Cardiac septum (tissue), 1 donor: ENCODE data around the gene WFDC11. TPM values are rescaled to one million over a fixed set of nuclear protein-coding genes. Genes with fewer than 3 reads are reported as not detected.

ENCODE experiments used
- DNase-seq: peaks from one replicate; pipeline ENCODE4 v3.0.0-alpha.2; 2020; ENCODE audit warnings: low spot score
- intact Hi-C: fragments of 100-400 bp; cut with DNase I; formaldehyde crosslinking; loops from one replicate; pipeline ENCODE4 v1.14.0; 2022
- microRNA-seq: library from miRNA; unstranded; fragments of <30 nt; microRNA quantifications from one replicate; pipeline ENCODE4 v1.2.0, GENCODE V29; 2020
- total RNA-seq: library from RNA; stranded (reverse); fragmentation: NEBNext Ultra II Directional; extraction: Animal tissue kit (Norgen Biotek cat#: 25700); gene quantifications from one replicate; pipeline ENCODE4 v1.2.1, GENCODE V29; 2021
- donor health status: DM: no; HTN: no; CAD: no.

Gene WFDC11
- total RNA-seq, 1 donor from 2014 or later = not detected

GRCh38 chr20:45630371-45630770 lies 39.7 kb downstream of the WFDC11 start:
- intact Hi-C loops = no loop called here
- DNase-seq = no peak

GRCh38 chr20:45629496-45630100 lies 40.4 kb downstream of the WFDC11 start, which contains the start of gene WFDC10A:
WFDC10A (plus strand) TSS chr20:45629739; CDS start chr20:45629814, 75 bp downstream.
- intact Hi-C loops = no loop called here
- DNase-seq = no peak

- intact Hi-C loops = no loop called here
- DNase-seq = no peak
Measured at GRCh38 chr20:45626540-45626939, 43.5 kb downstream of the WFDC11 start.

- intact Hi-C loops = no loop called here
- DNase-seq = no peak
Measured at GRCh38 chr20:45621593-45621992, 48.4 kb downstream of the WFDC11 start.

- no peak for DNase-seq
- intact Hi-C loops = no loop called here
Measured at GRCh38 chr20:45617591-45617990, 52.4 kb downstream of the WFDC11 start.

GRCh38 chr20:45612314-45612713 lies 57.7 kb downstream of the WFDC11 start:
- intact Hi-C loops = no loop called here
- no peak for DNase-seq

GRCh38 chr20:45611054-45611453 lies 59.0 kb downstream of the WFDC11 start:
- no peak for DNase-seq
- intact Hi-C loops = no loop called here

GRCh38 chr20:45607810-45608209 lies 62.2 kb downstream of the WFDC11 start:
- DNase-seq = no peak
- intact Hi-C loops = no loop called here

Small RNA genes within 50 kb of the gene (microRNA-seq; reads per million reads assigned to microRNA genes)
- gene MIR3617 = not detected

Other genes with a start within 250 kb of the WFDC11 start
- gene WFDC2, start 200.5 kb downstream of the WFDC11 start, total RNA-seq = 1.0 TPM
- not detected for gene SPINT3, start 154.6 kb downstream of the WFDC11 start, total RNA-seq
- gene WFDC6, start 130.8 kb downstream of the WFDC11 start, total RNA-seq = not detected
- gene EPPIN, start 122.8 kb downstream of the WFDC11 start, total RNA-seq = not detected
- not detected for gene WFDC8, start 91.0 kb downstream of the WFDC11 start, total RNA-seq
- gene WFDC10A, start 40.5 kb downstream of the WFDC11 start, total RNA-seq = not detected
- gene WFDC9, start 39.0 kb downstream of the WFDC11 start, total RNA-seq = not detected
- not detected for gene WFDC13, start 31.8 kb upstream of the WFDC11 start, total RNA-seq
- gene WFDC10B, start 34.8 kb upstream of the WFDC11 start, total RNA-seq = not detected
- gene SPINT4, start 52.1 kb upstream of the WFDC11 start, total RNA-seq = not detected
- gene WFDC3, start 121.6 kb upstream of the WFDC11 start, total RNA-seq = 2.0 TPM
- gene DNTTIP1, start 121.7 kb upstream of the WFDC11 start, total RNA-seq = 26.3 TPM
- 0.38 TPM for gene UBE2C, start 142.4 kb upstream of the WFDC11 start, total RNA-seq
- not detected for gene TNNC2, start 157.1 kb upstream of the WFDC11 start, total RNA-seq
- gene SNX21, start 163.6 kb upstream of the WFDC11 start, total RNA-seq = 19.5 TPM
- 24.9 TPM for gene ACOT8, start 187.2 kb upstream of the WFDC11 start, total RNA-seq
- 2.0 TPM for gene ZSWIM3, start 187.4 kb upstream of the WFDC11 start, total RNA-seq
- gene ZSWIM1, start 211.0 kb upstream of the WFDC11 start, total RNA-seq = 6.9 TPM
- gene SPATA25, start 217.4 kb upstream of the WFDC11 start, total RNA-seq = 3.3 TPM
- gene NEURL2, start 221.0 kb upstream of the WFDC11 start, total RNA-seq = 7.6 TPM
- 111 TPM for gene CTSA, start 221.1 kb upstream of the WFDC11 start, total RNA-seq
- 37.1 TPM for gene PLTP, start 241.9 kb upstream of the WFDC11 start, total RNA-seq